DMS 273 (cell line): ENCODE results near the gene ACRBP.
"Not testable (repeated sequence)": the region's sequence is repeated elsewhere in the genome, so short reads cannot be mapped to it uniquely, and the experiment has no call there.

Experiments
- DNase-seq: peaks from one replicate; lab custom pipeline; 2025; ENCODE audit not compliant: unreplicated experiment; lab: John Stamatoyannopoulos, UW

Gene ACRBP

GRCh38 chr12:6618483-6619225, 28.6 kb downstream of the ACRBP start:
- DNase-seq: no peak

- no peak for DNase-seq
Measured at GRCh38 chr12:6615802-6616201, 31.4 kb downstream of the ACRBP start.

- DNase-seq: no peak
Measured at GRCh38 chr12:6614513-6615172, 32.6 kb downstream of the ACRBP start.

- peak; percentile 97 for DNase-seq
Measured at GRCh38 chr12:6613776-6614512, 33.3 kb downstream of the ACRBP start.

GRCh38 chr12:6613015-6613775, 34.0 kb downstream of the ACRBP start:
- DNase-seq: peak; percentile 92

GRCh38 chr12:6612652-6613014, 34.6 kb downstream of the ACRBP start:
- no peak for DNase-seq

- DNase-seq: no peak
Measured at GRCh38 chr12:6612247-6612646, 35.0 kb downstream of the ACRBP start.

GRCh38 chr12:6608592-6609281, 38.5 kb downstream of the ACRBP start:
- no peak for DNase-seq

- DNase-seq: peak; percentile 91
Measured at GRCh38 chr12:6607751-6608591, 39.3 kb downstream of the ACRBP start.

GRCh38 chr12:6606331-6607131, 40.7 kb downstream of the ACRBP start:
- DNase-seq: peak; percentile 59

- peak; percentile 58 for DNase-seq
Measured at GRCh38 chr12:6605421-6606330, 41.6 kb downstream of the ACRBP start.

GRCh38 chr12:6604259-6605029, 42.8 kb downstream of the ACRBP start:
- no peak for DNase-seq

GRCh38 chr12:6603095-6603567, 44.1 kb downstream of the ACRBP start:
- DNase-seq: peak; percentile 86

- no peak for DNase-seq
Measured at GRCh38 chr12:6602526-6602925, 44.7 kb downstream of the ACRBP start.

GRCh38 chr12:6595673-6596072, 51.6 kb downstream of the ACRBP start:
- DNase-seq: not testable (repeated sequence)

- DNase-seq: peak; percentile 51
Measured at GRCh38 chr12:6592087-6592486, 55.1 kb downstream of the ACRBP start.
